Mesodermal cell (in vitro differentiated cells): Measurements from ENCODE around the gene MBD3L2.
"Not testable (repeated sequence)": the region's sequence is repeated elsewhere in the genome, so short reads cannot be mapped to it uniquely, and the experiment has no call there.

Experiments used
- H3K27ac ChIP-seq: 2 replicates; pipeline ENCODE4 v1.7.0; 2013; ENCODE audit warnings: mild to moderate bottlenecking, low read depth, low read length, moderate library complexity; ENCODE audit not compliant: severe bottlenecking
- H3K36me3 ChIP-seq: 2 replicates; pipeline ENCODE4 v1.7.1; 2013; ENCODE audit warnings: mild to moderate bottlenecking, low read length, moderate library complexity; ENCODE audit not compliant: control insufficient read depth, insufficient read depth
- H3K4me1 ChIP-seq: one replicate; pipeline ENCODE4 v1.7.1; 2013; ENCODE audit warnings: mild to moderate bottlenecking, low read length; ENCODE audit not compliant: insufficient read depth, control insufficient read depth, poor library complexity, severe bottlenecking
- H3K4me3 ChIP-seq: 2 replicates; pipeline ENCODE4 v1.7.0; 2013; ENCODE audit warnings: low read length, control low read depth, mild to moderate bottlenecking; ENCODE audit not compliant: insufficient read depth, poor library complexity, severe bottlenecking; ENCODE audit errors: extremely low read depth
- H3K9me3 ChIP-seq: 2 replicates; pipeline ENCODE4 v1.7.1; 2013; ENCODE audit warnings: mild to moderate bottlenecking, low read length, moderate library complexity; ENCODE audit not compliant: control insufficient read depth
- WGBS, 2 experiments: methylation state at CpG; one replicate each; pipeline ENCODE4 v1.1.5; 2013; ENCODE audit warnings: missing lambda C conversion rate in 2 of 2; ENCODE audit not compliant: insufficient coverage in 2 of 2; 5-methylcytosine and 5-hydroxymethylcytosine counted together

Gene MBD3L2

GRCh38 chr19:7059977-7060376 is 10.9 kb downstream of the MBD3L2 start:
- WGBS, 2 experiments: 80% methylated on average over 1 of the region's 2 CpGs; no CpG with 5 or more reads in 1 of the 2 experiments
- not testable (repeated sequence) for H3K9me3 ChIP-seq, H3K27ac ChIP-seq, H3K4me1 ChIP-seq, H3K4me3 ChIP-seq, H3K36me3 ChIP-seq

DNA sequence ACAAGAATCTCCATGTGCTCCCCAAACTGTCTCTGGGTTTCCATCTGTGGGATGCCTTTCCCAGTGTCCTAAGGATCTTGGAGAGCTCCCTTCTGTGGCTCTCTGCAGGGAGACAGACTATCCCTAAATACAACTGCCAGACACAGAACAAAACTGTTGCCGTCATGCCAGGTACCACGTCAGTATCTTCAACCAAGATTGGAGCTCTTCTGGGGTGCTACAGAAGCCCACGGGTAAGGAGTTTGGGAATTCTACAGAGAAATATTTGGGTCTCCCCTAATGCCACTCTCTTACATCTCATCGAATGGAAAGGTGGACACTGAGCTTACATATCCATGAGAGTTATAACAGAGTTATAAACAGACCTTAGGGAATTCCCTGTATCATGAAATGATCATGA is 14.2 kb downstream of the MBD3L2 start:
- Histone ChIP-seq H3K36me3 (no peaks in the 10 kb centered on the region), H3K9me3 (peaks cover 4% of the 10 kb centered on the region), H3K4me3 (no peak overlapping the region), H3K27ac (no peak overlapping the region), H3K4me1 (no peaks in the 10 kb centered on the region)
- 76 to 80% methylated on average over 3 of the region's 4 CpGs for WGBS, 2 experiments

GRCh38 chr19:7063764-7064418 is 14.8 kb downstream of the MBD3L2 start:
- Histone ChIP-seq H3K27ac (no peak overlapping the region), H3K9me3 (peaks cover 7% of the 10 kb centered on the region), H3K4me3 (no peak overlapping the region), H3K36me3 (no peaks in the 10 kb centered on the region), H3K4me1 (no peaks in the 10 kb centered on the region)
- WGBS, 2 experiments: 81 to 92% methylated on average over 6 to 8 of the region's 9 CpGs

- H3K4me1 ChIP-seq, H3K9me3 ChIP-seq, H3K27ac ChIP-seq, H3K4me3 ChIP-seq: not testable (repeated sequence)
- WGBS, 2 experiments: 40 to 52% methylated on average over 9 to 11 of the region's 13 CpGs
- peaks cover 16% of the 10 kb centered on the region for H3K36me3 ChIP-seq
These were observed 18.0 kb downstream of the MBD3L2 start for GRCh38 chr19:7067122-7067521.

DNA sequence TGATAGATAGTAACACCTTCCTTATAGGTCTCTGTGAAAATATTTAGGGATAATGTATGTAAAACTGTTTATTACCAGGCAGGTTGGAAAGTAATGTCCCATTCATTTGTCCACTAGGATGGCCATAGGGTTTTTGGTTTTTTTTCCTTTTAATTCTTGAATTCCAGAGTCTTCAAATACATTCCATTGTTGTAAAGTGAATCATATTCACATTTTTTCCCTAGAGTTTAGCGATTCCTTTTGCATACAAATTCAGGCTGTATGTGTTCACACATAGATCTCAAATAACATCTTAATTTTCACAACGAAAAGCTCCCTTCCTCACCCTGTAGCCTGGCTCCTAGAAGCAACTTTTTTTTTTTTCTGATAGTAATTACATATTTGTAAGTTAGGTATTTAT is 18.6 kb downstream of the MBD3L2 start:
- no peak overlapping the region for H3K4me3 ChIP-seq

GRCh38 chr19:7068599-7068998 is 19.5 kb downstream of the MBD3L2 start:
- WGBS, 2 experiments: 90% methylated on average over 2 of the region's 6 CpGs; no CpG with 5 or more reads in 1 of the 2 experiments
- no peak overlapping the region for H3K27ac ChIP-seq
- peak overlapping the region; percentile 97 for H3K4me3 ChIP-seq
- H3K4me1 ChIP-seq: no peaks in the 10 kb centered on the region
- peaks cover 7% of the 10 kb centered on the region for H3K9me3 ChIP-seq
- H3K36me3 ChIP-seq: peaks cover 30% of the 10 kb centered on the region

More for the DNA sequence above, 18.6 kb downstream of the MBD3L2 start:
- peaks cover 21% of the 10 kb centered on the region for H3K36me3 ChIP-seq
- 83 to 100% methylated on average over 1 of the region's 2 CpGs for WGBS, 2 experiments
- H3K9me3 ChIP-seq: peaks cover 7% of the 10 kb centered on the region
- no peaks in the 10 kb centered on the region for H3K4me1 ChIP-seq
- no peak overlapping the region for H3K27ac ChIP-seq

- H3K9me3 ChIP-seq: peaks cover 4% of the 10 kb centered on the region
- WGBS, 2 experiments: 1 to 3% methylated on average over 48 to 51 of the region's 56 CpGs
- no peaks in the 10 kb centered on the region for H3K4me1 ChIP-seq
- H3K36me3 ChIP-seq: peaks cover 37% of the 10 kb centered on the region
- peak within 1 kb of the TSS; percentile 80 for H3K27ac ChIP-seq
- peak within 1 kb of the TSS; percentile 97 for H3K4me3 ChIP-seq
These were observed 20.2 kb downstream of the MBD3L2 start, which contains the start of gene ZNF557 for GRCh38 chr19:7069042-7069903. Gene ZNF557, plus strand, starts transcription at chr19:7069703. Its CDS starts 5,372 bp downstream, at chr19:7075075.

- peak overlapping the region; percentile 97 for H3K4me3 ChIP-seq
- 2 to 4% methylated on average over 6 to 7 of the region's 12 CpGs for WGBS, 2 experiments
- H3K36me3 ChIP-seq: peaks cover 43% of the 10 kb centered on the region
- H3K27ac ChIP-seq: peak overlapping the region; percentile 80
- peaks cover 3% of the 10 kb centered on the region for H3K9me3 ChIP-seq
- H3K4me1 ChIP-seq: no peaks in the 10 kb centered on the region
These were observed 20.7 kb downstream of the MBD3L2 start for GRCh38 chr19:7069904-7070226.

DNA sequence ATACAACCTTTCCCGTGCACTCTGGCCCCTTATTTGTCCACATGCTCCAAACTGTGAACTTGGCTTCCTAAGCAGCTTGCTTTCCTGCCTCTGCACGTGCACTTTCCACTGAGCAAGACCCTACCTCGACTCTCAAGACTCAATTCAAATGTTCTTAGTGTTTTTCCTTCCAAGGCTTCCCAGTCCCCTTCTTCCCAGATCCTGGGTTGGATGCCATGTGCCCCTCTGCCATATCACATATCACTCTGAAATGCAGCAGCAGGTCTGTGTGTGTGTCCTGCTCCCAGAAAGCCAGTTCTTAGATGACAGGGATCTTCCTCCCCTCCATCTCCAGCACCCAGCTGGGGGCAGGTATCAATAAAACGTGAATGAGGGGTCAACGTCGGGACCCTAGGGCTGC is 23.4 kb downstream of the MBD3L2 start:
- H3K9me3 ChIP-seq: peaks cover 16% of the 10 kb centered on the region
- WGBS, 2 experiments: 91 to 97% methylated on average over 6 of the region's 6 CpGs
- no peaks in the 10 kb centered on the region for H3K4me1 ChIP-seq
- peaks cover 69% of the 10 kb centered on the region for H3K36me3 ChIP-seq
- H3K4me3 ChIP-seq: no peak overlapping the region
- no peak overlapping the region for H3K27ac ChIP-seq

GRCh38 chr19:7074705-7075282 is 25.7 kb downstream of the MBD3L2 start:
- Histone ChIP-seq H3K4me3 (no peak overlapping the region), H3K9me3 (peaks cover 29% of the 10 kb centered on the region), H3K36me3 (peaks cover 92% of the 10 kb centered on the region), H3K27ac (no peak overlapping the region), H3K4me1 (no peaks in the 10 kb centered on the region)
- WGBS, 2 experiments: 95 to 99% methylated on average over 19 to 26 of the region's 29 CpGs
